HT-29 (cell line): ENCODE measurements around the gene INO80B. TPM values are rescaled to one million over a fixed set of nuclear protein-coding genes. Genes with fewer than 3 reads are reported as not detected.
A peak's percentile ranks its signal among the peaks of the same experiment; 100 is the strongest.
"Not testable (repeated sequence)": the region's sequence is repeated elsewhere in the genome, so short reads cannot be mapped to it uniquely, and the experiment has no call there.

Experiments used
- DNase-seq: peaks from one replicate; pipeline ENCODE4 v3.0.0-alpha.2; 2015; ENCODE audit warnings: low spot score
- total RNA-seq: library from RNA; depleted of rRNA; stranded (reverse); fragments of >200 nt; shearing (Covaris generic); gene quantifications from 2 replicates; pipeline ENCODE4 v1.2.3, GENCODE V29; 2014

INO80B gene
- total RNA-seq, 1 experiment from 2014 or later: 26.0 TPM

DNA sequence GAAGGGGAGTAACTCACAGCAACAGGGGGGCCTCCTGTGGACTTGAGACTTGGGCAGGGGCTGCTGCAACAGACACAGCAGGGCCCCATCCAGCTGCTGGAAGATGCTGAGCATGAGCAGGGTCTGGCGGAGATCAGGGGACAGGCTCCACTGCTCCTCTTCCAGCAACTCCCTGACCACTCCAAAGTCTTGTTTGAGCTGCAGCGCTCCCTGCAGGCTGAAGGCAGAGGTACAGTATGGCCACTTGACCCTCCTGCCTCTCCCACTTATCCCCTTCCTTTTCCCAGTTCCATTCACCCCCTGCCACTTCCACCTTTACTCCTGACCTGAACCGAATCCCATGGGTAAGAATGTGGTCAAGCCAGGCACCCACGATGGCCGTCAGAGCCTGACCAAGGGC lies 20.0 kb downstream of the INO80B start:
- DNase-seq: no peak

DNA sequence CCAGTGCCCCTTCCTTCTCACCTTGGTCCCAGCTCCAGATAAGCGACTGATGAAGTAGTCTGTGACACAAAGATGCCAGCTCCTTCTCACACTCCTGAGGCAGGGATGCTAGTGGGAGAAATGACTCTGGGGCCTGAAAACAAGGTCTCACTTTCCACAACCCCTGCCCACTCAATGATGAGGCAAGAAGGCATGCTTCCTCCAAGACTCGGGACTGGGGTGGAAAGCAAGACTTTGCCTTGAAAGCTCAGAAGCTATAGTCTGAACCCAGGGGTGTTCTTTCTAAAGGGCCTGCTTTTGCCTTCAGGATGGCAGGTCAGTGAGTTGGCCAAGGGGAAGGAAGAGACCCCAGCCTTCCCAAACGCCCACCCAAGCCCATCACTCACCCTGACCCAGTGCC lies 26.5 kb downstream of the INO80B start:
- no peak for DNase-seq

DNA sequence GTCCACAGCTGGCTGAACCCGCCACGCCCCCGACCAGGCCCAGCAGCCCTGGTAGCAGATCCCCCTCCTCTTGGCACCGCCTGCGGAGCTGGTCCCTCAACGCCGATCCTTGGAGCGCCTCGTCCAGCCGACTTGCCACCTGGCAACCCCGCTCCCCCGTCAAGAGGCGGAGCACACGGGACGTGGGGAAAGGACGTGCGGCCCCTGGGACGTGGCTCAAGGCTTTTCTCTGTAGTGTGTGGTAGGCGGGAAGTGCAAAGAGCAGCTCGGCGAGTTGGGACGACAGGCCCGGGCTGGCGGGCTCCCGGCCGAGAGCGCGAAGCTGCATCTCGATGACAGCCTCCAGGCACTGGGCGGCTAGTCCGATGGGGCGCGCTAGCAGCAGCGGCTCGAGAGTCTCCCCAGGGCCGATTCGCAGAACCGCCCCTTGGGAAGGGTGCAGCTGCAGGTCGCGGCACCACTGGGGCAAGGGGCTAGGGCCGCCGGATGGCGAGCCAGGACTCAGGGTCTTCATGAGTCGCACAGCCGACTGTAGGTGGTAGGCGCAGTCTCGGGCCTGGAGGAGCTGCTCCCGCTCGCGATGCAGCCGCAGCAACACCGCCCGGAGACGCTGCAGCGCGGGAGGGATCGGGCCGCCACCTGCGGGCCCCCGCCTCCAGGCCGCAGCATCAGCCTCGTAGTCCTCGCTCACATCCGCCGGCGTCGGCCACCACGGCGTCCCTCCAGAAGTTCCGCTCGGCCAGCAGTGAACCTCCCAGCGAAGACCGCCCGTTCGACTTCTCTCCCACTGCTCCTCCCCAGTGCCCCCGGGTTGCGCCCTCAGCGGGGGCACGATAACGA lies 27.3 kb downstream of the INO80B start:
- DNase-seq: no peak

DNA sequence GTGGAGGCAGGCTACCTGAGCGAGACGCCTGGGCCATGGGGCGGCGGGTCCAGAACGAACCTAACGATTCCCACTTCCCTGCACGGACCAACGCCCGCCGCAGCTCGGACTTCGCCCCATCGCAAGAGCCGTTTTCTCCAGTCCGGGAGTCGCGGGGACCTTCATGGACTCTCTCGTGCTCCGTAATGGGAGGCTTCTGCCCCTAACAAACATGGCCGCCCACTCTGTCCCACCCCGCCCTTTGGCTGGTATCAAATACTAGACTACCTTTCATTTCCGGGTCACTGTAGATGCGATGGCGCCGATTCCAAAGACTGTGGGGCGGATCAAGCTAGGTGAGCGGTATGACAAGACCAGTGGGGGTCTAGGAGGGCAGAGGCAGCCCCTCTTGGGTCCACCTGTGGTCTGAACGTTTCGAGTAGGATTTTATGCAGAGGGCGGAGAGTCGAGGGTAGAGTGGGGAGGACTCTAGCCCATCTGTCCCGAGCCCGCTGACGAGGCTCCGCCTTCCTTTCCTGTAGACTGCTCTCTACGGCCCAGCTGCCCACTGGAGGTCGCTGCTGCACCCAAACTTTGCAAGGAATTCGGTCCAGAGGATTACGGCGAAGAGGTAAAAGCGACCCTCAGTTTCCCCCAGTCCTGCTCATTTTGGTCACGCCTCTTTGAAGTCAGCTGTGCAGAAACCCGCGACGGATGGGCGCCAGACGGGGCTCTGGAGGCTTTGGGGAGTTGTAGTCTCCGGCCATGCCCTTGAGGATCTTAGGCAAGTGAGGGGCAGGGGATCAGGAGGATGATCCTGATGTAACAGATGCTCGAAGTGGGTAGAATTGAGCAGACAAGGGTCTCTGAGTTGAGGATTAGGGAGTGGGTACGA lies 28.2 kb downstream of the INO80B start, which contains the start of the genes CCDC142 and TTC31:
CCDC142 (minus strand) TSS at position 198 of the 874 bp plus-strand sequence; CDS start at position 37, 161 bp downstream.
TTC31 (plus strand) TSS at position 281 of the 874 bp plus-strand sequence; CDS start at position 296, 15 bp downstream.
- peak; percentile 96 for DNase-seq

DNA sequence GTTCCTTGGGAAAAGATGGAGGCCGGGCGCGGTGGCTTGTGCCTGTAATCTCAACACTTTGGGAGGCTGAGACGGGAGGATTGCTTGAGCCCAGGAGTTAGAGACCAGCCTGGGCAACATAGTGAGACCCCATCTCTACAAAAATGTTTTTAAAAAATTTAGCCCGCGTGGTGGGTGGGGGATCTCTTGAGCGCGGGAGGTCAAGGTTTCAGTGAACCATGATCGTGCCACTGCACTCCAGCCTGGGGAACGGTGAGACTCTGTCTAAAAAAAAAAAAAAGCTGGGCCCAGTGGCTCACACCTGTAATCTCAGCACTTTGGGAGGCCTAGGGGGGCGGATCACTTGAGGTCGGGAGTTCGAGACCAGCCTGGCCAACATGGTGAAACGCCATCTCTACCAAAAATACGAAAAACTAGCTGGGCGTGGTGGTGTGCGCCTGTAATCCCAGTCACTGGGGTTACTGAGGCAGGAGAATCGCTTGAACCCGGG lies 28.8 kb downstream of the INO80B start:
- not testable (repeated sequence) for DNase-seq

DNA sequence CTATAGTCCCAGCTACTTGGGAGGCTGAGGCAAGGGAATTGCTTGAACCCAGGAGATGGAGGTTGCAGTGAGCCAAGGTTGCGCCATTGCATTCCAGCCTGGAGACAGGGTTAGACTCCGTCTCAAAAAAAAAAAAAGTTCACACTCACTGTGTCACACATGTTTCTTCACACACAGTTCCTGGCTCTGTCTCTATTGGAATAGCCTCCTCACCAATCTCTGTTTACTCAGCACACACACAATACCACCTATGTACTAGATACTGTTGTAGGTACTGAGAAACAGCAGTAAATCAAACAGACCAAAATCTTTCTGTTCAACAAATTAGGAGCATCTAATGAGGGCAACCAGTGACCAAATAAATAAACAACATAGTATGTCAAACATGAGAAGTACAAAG lies 31.3 kb downstream of the INO80B start:
- DNase-seq: no peak

DNA sequence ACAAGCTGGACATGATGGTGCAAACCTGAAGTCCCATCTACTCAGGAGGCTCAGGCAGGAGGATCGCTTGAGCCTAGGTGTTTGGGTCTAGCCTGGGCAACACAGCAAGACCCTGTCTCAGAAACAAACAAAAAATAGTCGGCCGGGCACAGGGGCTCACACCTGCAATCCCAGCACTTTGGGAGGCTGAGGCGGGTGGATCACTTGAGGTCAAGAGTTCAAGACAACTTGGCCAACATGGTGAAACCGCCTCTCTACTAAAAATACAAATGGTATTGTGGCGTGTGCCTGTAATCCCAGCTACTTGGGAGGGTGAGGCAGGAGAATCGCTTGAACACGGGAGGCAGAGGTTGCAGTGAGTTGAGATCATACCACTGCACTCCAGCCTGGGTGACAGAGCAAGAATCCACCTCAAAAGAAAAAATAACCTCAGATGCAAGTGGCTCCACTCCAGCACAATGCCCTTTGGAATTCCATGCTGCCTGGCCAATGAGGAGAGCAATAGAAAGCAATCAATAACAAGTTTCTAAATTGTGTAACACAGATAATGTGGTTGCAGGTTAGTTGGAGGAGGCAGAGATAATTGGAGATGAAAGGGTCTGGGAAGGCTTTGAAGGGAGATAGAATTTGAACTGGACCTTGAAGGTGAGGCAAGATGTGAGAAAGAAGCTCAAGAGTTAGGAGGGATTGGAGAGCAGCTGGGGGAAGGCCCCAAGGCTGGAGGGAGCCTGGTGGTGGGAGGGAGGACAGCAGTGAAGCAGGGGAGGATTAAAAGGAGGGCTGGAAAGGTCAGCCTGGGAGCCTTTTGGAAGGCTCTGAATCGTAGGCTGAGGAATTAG lies 34.0 kb downstream of the INO80B start:
- DNase-seq: no peak

DNA sequence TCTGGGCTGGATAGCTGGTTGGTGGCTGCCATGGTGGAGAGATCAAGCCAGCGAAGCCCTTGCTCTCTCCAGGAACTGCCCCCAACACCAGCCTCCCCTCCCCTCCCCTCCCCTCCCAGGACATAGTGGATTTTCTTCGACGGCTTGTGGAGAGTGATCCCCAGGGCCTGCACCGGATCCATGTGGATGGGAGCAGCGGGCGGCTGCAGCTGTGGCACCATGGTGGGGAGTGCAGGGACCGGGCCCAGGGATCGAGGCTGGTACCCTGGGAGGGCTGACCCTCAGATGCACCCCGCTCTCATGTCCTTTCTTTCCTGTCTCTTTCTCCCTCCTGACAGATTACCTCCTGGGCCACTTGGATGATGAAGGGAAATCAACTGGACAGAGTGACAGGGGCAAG lies 35.0 kb downstream of the INO80B start:
- DNase-seq: no peak

DNA sequence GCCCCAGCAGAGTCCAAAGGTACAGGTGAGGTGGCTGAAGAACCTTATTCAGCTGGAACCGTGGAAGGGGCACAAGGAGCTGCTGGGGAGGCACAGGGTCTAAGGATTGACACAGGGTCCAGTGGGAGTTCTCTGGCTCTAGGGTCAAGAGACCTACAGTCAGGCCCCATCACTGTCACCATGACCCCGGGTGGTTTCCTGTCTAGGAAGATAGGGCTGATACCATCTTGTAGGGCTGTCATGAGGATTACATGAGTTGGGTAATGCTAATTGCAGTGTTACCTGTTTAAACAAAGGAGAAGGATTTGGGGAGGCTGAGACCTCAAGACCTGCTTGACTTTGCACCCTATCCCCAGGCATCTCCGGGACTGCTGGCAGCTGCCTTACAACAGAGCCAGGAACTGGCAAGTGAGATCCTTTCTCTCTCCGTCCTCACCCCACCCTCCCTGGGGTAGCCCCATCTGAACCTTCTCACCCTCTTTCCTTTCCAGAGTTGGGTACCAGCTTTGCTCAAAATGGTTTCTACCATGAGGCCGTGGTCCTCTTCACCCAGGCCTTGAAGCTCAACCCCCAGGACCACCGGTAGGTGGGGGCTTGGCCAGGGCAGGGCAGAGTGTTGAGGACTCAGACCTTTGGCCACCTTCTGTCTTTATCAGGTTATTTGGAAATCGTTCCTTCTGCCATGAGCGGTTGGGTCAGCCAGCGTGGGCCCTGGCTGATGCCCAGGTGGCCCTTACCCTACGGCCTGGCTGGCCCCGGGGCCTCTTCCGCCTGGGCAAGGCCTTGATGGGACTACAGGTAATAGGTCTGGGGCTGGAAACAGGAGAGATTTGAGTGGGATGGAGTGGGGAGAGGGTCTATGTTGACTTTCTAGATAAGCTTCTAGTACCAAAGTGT lies 37.0 kb downstream of the INO80B start:
- DNase-seq: no peak

DNA sequence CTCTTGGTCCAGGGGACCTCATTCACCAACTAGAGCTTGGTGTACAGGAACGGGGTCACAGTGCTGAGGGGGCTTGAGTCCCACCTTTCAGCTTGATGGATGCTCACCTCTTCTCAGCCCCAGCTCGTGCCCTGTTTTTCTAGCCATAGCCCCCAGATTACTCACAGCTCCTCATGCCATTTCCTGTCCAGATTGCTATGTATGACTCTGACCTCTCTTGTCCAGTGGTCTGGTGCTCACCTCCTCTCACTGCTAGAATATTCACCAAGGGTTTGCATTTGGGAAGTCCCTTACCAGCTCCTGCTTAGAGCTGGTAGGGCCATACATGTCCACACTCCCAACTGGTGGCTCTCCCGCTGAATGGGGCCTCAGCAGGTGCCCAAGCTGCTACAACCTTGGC lies 38.7 kb downstream of the INO80B start:
- DNase-seq: no peak

DNA sequence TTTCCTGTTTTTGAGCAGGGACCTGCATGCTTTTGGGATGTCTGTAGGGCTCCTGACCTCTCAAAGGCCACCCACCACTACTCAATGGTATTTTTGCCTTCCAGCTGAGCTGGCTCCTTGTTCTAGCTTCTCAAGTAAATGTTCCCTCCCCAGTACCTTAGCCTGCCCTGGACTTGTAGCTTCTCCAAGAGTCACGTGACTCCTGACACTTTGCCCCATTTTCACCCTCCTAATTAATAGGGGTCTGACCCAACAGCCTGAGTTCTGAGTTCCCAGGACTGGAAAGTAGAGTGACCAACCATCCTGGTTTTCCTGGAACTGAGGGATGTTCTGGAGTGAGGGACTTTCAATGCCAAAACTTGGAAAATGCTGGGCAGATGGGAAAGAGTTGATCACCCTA lies 40.6 kb downstream of the INO80B start:
- DNase-seq: no peak

DNA sequence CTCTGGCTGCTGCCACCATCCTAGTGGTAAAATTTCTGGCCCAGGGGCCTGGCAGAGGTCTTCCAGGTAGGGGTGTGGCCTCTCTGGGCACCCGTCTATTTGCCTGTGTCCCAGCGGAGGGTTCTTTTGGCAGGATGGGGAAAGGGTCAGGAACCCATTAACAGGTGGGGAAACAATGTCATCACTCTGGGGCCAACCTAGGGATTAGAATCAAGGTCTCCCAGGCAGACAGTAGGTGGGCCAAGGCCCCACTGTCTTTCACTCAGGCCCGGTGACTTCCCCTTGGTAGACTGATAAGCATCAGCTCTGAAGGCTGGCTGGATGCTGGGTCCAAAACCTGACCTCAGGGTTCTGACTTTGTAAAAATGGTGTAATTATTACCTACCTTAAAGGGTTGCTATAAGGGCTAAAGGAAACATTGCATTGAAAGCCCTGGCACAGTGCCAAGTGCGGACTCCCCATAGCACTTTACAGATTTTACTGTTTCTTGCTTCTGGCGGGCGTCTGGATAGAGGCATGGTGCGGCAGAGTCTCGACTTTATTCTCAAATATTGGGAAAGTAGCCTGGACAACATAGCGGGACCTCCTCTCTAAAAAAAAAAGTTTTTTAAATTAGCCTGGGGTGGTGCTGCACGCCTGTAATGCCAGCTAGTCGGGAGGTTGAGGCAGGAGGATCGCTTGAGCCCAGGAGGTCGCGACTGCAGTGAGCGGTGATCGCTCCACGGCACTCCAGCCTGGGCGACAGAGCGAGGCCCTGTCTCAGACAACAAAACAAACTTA lies 42.3 kb downstream of the INO80B start:
- DNase-seq: peak; percentile 26

DNA sequence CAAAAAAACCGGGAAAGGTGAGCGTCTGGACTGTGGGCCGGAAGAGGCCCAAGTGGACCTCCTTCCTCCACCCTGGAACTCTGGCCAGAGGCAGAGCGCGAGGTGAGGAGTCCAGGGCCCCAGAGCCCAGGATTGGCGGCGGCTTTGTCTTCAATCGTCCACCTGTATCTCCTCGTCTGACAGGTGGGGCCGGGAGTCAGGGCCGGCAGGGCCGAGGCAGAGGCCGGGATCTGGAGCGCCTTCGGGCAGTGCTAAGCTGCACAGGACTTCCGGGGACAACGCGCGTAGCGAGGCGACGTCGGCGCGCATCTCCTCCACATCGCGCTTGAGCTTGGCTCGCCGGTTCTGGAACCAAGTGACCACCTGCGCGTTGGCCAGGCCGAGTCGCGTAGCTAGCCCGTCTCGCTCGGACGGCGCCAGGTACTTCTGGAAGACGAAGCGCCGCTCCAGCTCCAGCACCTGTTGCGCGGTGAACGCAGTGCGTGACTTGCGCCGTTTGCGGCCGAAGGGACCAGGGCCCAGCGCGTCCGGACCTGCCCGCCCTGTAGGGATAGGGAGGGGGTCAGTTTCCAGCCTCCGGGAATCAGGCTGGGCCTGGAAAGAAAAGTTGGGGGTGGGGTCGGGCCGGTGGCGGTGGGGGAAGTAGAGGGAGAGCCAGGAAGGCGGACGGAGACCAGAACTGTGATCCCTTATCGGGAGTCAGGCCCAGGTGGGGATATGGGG lies 43.1 kb downstream of the INO80B start:
- peak; percentile 62 for DNase-seq

DNA sequence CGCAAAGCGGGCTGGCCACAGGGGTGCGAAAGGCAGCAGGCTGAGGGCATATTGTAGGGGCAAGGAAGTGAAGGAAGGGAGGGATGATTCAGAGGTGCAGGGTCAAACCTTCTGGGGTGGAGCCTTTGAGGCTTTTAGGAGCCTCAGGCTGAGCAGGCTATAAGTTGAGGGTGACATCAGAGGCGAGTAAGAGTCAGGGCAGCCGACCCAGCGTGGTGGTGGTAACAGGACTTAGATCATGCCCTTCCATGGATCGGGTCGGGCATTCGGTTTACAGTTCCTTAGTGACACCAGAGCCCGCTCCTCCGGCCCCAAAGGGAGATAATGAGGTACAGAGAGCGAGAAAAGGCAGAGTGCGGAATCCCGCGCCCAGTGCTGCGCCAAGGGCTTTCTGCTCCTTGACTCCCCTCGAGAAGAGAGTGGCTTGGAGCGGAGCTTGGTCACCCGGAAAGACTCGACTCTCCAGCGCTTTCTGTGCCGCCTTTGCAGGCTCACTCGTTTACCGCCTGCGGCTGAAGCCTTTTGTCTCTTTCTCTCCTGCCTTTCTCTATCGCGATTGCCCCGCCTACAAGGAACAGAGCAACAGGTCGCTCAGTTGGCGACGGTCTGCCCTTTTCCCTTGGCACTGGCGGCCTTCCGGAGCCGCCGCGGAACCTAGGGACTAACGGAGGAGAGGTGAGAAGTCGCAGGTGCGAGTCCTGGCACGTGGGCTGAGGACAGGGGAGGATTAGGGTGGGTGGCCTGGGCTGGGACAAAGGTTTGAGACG lies 43.8 kb downstream of the INO80B start:
- DNase-seq: peak; percentile 67

DNA sequence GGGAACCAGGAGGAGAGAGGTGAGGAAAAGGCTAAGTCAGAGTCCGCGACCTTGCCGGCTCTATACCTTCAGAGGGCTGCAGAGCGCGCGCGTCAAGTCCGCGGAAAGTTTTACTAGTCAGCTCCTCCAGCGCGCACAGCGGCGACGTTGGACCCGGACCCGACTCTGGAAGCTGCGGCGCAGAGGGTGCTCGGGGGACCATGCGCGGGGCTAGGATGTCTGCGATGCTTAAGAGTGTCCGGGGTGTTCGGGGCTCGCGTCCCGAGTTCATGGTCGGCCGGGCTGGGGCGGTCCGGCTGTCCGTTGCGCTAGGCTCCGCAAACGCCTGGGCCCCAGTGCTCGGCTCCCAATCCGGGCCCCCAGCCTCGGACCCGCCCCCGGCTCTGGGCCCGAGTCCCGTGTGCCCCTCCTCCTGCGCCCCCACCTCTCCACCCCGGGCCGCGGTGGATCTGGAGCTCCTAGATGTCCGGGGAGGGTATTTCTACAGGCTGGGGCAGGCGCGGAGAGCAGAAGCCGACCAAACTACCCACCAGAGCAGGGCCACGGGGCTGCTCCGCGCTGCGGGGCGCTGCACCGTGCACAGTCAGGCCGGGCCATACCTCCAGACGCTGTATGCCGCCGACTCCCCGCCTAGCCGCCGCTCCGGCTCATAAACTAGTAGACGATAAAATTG lies 44.5 kb downstream of the INO80B start, which contains the start of gene LBX2:
LBX2 (minus strand) TSS at position 337 of the 673 bp plus-strand sequence; CDS start at position 271, 66 bp downstream.
- no peak for DNase-seq

DNA sequence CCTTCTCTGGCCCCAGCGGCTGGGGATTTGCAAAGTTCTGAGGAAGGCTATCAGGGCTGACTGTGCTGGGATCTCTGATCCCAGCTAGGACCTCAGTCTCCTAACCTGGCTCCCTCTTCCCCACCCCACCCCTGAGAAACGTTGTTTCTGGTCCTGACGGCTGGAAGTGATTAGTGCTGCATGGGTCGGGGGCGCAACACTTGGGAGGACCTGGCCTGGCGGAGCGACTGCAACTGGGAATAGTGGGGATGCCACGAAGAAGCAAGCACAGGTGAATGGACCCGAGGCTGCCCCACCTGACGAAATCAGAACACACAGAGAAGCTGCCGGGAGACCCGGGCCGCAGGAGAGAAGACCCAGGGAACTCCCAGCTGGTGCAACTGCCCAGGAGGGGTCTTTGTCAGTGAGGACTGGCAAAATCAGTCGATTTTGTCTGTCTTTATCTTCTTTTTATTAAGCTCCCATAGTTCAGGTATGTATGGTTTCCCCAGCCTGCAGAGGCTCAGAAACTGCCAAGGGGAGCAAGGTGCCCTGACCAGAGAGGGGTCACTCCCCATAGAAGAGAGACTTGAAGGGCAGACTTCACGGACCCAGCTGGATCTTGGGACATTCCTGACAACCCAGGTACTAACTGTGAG lies 45.2 kb downstream of the INO80B start:
- DNase-seq: no peak

DNA sequence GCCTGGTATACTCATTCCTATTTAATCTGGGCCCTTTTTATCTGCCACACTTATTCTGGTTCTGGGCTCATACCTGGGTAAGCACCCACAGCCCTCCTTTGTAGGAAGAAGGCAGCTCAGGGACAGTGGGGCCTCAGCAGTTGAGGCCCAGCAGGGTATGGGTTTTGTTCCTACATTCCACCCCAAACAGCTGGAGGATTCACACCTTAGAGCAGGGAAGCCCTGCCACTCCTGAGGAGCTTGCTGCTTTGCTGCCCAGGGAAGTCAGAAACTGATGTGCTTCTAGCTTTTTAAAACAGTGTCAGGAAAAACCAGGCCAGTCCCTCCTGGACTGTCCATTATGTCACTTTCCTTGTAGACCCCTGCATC lies 45.7 kb downstream of the INO80B start:
- DNase-seq: no peak
